HepG2 (cell line): Measurements from ENCODE around the gene SMIM41. TPM values are rescaled to one million over a fixed set of nuclear protein-coding genes. Genes with fewer than 3 reads are reported as not detected.

Experiments
- ATAC-seq: fragments of 200-7000 bp; cut with Tn5 transposase; 3 replicates; pipeline ENCODE4 v1.9.1; 2020; ENCODE audit warnings: mild to moderate bottlenecking, moderate library complexity
- BruUV-seq: library from RNA; stranded (reverse); fragments of 400-500 nt; replicated peaks from 2 replicates; lab custom pipeline; 2021; lab: Mats Ljungman, UMichigan
- CTCF ChIA-PET: fragments of 300-600 bp; formaldehyde crosslinking; extraction: SDS; loops from one replicate; lab custom pipeline; 2021; ENCODE audit warnings: low total read pairs, inconsistent platforms, low intra/inter-chr PET ratio; lab: Yijun Ruan, JAX
- POLR2A ChIA-PET: fragments of 350-600 bp; sonication (Branson Sonifier 250); formaldehyde crosslinking; loops from one replicate; lab custom pipeline; 2020; ENCODE audit warnings: antibody characterized with exemption, inconsistent platforms; lab: Yijun Ruan, JAX
- DNase-seq: peaks from one replicate; pipeline ENCODE4 v3.0.0-alpha.2; 2015; ENCODE audit warnings: low spot score
- FAIRE-seq: peaks from 3 replicates; lab custom pipeline; 2011; peaks lifted over from hg19 to GRCh38; lab: Jason Lieb, UNC
- H2AFZ ChIP-seq: one replicate; pipeline ENCODE4 v1.6.1; 2011; ENCODE audit warnings: low read length, inconsistent platforms
- H3K27ac ChIP-seq: fragments of 300-600 bp; 3 replicates; pipeline ENCODE4 v1.8.0; 2011; ENCODE audit warnings: mixed run types, mild to moderate bottlenecking, mixed read lengths, low read length, inconsistent platforms; ENCODE audit not compliant: insufficient read depth; ENCODE audit errors: extremely low read length
- H3K27me3 ChIP-seq, 2 experiments: fragments of 200-600 bp in 1 of 2; 2 replicates in 1 of 2; 3 replicates in 1 of 2; pipeline versions ENCODE4 v1.6.0 to v1.8.0; 2011; ENCODE audit warnings: low read length in 2 of 2, mild to moderate bottlenecking in 2 of 2, moderate library complexity in 2 of 2, inconsistent platforms in 1 of 2; ENCODE audit not compliant: insufficient read depth in 2 of 2, control insufficient read depth in 1 of 2
- H3K36me3 ChIP-seq, 2 experiments: fragments of 200-600 bp in 1 of 2; replicated peaks in 1 of 2; 2 replicates in 1 of 2; 3 replicates in 1 of 2; pipeline versions ENCODE4 v1.5.1 to v1.8.0; 2011; ENCODE audit warnings: low read length in 2 of 2, inconsistent platforms in 1 of 2; ENCODE audit not compliant: insufficient read depth in 2 of 2, control insufficient read depth in 1 of 2
- H3K4me1 ChIP-seq: 2 replicates; pipeline ENCODE4 v1.5.1; 2012; ENCODE audit warnings: low read length, inconsistent platforms; ENCODE audit not compliant: insufficient read depth
- H3K4me2 ChIP-seq: 2 replicates; pipeline ENCODE4 v1.6.0; 2011; ENCODE audit warnings: low read depth, low read length, inconsistent platforms
- H3K4me3 ChIP-seq, 3 experiments: fragments of 200-600 bp in 1 of 3; sonication (generic), shearing (Covaris generic) in 1 of 3; replicated peaks in 1 of 3; 2 replicates each; pipeline ENCODE4 v1.5.1; 2011 to 2016; ENCODE audit warnings: low read length in 3 of 3, inconsistent platforms in 2 of 3, low read depth in 2 of 3, mild to moderate bottlenecking in 2 of 3, control low read depth in 1 of 3, mixed read lengths in 1 of 3; ENCODE audit not compliant: insufficient read depth in 1 of 3
- H3K79me2 ChIP-seq: one replicate; pipeline ENCODE4 v1.6.1; 2011; ENCODE audit warnings: low read length, inconsistent platforms; ENCODE audit not compliant: insufficient read depth
- H3K9ac ChIP-seq: 2 replicates; pipeline ENCODE4 v1.6.0; 2011; ENCODE audit warnings: mild to moderate bottlenecking, low read depth, low read length, inconsistent platforms; ENCODE audit not compliant: insufficient read depth
- H3K9me3 ChIP-seq: 2 replicates; pipeline ENCODE4 v1.5.1; 2012; ENCODE audit warnings: mild to moderate bottlenecking, low read length
- H4K20me1 ChIP-seq: 2 replicates; pipeline ENCODE4 v1.6.0; 2011; ENCODE audit warnings: inconsistent platforms, mild to moderate bottlenecking, low read length, moderate library complexity; ENCODE audit not compliant: insufficient read depth
- DR1 ChIP-seq: sonication (generic); formaldehyde crosslinking; IDR thresholded peaks from 2 replicates; pipeline ENCODE4 v1.8.0; 2021; ENCODE audit warnings: mild to moderate bottlenecking, missing genetic modification reagents, inconsistent platforms
- WGBS: methylation state at CpG from one replicate; pipeline ENCODE4 v1.1.6; 2017; ENCODE audit warnings: low lambda C conversion rate; 5-methylcytosine and 5-hydroxymethylcytosine counted together
- in situ Hi-C: cut with HindIII; loops from 2 replicates; pipeline ENCODE4 v1.10.0; 2017; ENCODE audit warnings: low pct_unique_long_range_greater_than_20kb; ENCODE audit not compliant: extremely low pct_ligation_motif_present
- intact Hi-C: fragments of 100-400 bp; cut with micrococcal nuclease; formaldehyde crosslinking; loops from one replicate; pipeline ENCODE4 v1.10.0; 2022; ENCODE audit not compliant: unreplicated experiment
- polyA plus RNA-seq, 8 experiments: library from polyadenylated mRNA; depleted of rRNA in 3 of 8; stranded (reverse) in 7 of 8; unstranded in 1 of 8; fragments of >200 nt; fragmentation: Illumina TruSeq in 4 of 8; extraction: Trizol in 4 of 8; gene quantifications; 2 replicates each; pipeline versions ENCODE4 v1.2.1 to v1.2.3, GENCODE V29; 2011 to 2016; ENCODE audit warnings: low read depth in 4 of 8, missing spikeins in 1 of 8, mixed read lengths in 1 of 8; ENCODE audit not compliant: insufficient read depth in 1 of 8
- total RNA-seq, 5 experiments: library from RNA; depleted of rRNA; stranded (reverse); fragments of >200 nt; fragmentation: Illumina TruSeq; extraction: Trizol; gene quantifications; 2 replicates each; pipeline ENCODE4 v1.2.3, GENCODE V29; 2016; ENCODE audit warnings: low read depth in 1 of 5
- TF ChIP-seq, protein P1 (sequence below): sonication (generic); formaldehyde crosslinking; IDR thresholded peaks from 2 replicates; pipeline ENCODE4 v1.5.1; 2020; ENCODE audit warnings: mild to moderate bottlenecking, missing genetic modification reagents, moderate library complexity

Gene SMIM41
- total and polyA plus RNA-seq, 2 of the 13 experiments (the other 11 are each of a cell fraction or from before 2014, with no cell fraction given), result not detected

DNA sequence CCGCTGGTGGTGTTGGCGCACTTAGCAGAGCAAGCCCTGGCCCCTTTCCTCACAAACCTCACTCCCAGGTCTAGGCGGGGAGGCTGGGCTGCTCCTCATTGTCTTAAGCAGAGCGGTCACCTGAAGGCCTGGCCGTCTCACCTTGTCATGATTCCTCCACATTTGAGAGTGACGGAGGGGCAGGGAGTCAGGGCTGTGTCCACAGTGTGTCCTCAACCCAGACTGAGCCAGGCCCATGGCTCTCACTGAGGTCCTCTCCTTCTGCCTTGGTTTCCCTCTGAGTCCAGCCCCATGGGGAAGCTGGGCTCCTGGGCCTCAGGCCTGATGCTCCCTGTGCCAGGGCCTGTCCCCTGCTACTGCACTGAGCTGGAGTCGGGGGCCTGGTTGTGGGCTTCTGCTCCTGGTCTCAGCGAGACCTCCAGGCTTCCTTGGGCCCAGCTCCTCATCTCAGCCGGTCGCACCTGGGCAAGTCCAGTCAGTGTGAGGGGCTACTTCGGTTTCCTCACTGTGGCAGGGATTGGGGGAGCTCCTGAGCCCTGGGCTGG, 67.4 kb downstream of the SMIM41 start:
- H3K4me1 ChIP-seq, result peaks cover 7% of the 10 kb centered on the region; the same call in 1 of the 2 replicates
- no peaks in the 10 kb centered on the region for H3K79me2 ChIP-seq
- FAIRE-seq (no peak), DNase-seq (no peak), ATAC-seq (no peak)
- H3K4me3 ChIP-seq, result no peak overlapping the region
- POLR2A ChIA-PET, result interaction anchor here (1.2 kb wide), 1 partner anchor 846 kb away, joined by 3 read pairs; no protein-coding TSS in a partner anchor
- H2AFZ ChIP-seq, result no peak overlapping the region
- no peak overlapping the region for H3K4me2 ChIP-seq
- in situ Hi-C loops, result loop anchor here (5.0 to 25.0 kb wide), 4 partner anchors 180 to 840 kb away; no protein-coding TSS in a partner anchor
- H3K27ac ChIP-seq, result no peak overlapping the region
- no peaks in the 10 kb centered on the region for H4K20me1 ChIP-seq
- intact Hi-C loops, result no loop called here
- CTCF ChIA-PET, result no interaction called here
- no peaks in the 10 kb centered on the region for H3K9me3 ChIP-seq
- no peaks in the 10 kb centered on the region for H3K36me3 ChIP-seq
- no TSS peak for BruUV-seq
- 57% methylated on average over 4 of the region's 11 CpGs for WGBS
- TF ChIP-seq, protein P1, sequence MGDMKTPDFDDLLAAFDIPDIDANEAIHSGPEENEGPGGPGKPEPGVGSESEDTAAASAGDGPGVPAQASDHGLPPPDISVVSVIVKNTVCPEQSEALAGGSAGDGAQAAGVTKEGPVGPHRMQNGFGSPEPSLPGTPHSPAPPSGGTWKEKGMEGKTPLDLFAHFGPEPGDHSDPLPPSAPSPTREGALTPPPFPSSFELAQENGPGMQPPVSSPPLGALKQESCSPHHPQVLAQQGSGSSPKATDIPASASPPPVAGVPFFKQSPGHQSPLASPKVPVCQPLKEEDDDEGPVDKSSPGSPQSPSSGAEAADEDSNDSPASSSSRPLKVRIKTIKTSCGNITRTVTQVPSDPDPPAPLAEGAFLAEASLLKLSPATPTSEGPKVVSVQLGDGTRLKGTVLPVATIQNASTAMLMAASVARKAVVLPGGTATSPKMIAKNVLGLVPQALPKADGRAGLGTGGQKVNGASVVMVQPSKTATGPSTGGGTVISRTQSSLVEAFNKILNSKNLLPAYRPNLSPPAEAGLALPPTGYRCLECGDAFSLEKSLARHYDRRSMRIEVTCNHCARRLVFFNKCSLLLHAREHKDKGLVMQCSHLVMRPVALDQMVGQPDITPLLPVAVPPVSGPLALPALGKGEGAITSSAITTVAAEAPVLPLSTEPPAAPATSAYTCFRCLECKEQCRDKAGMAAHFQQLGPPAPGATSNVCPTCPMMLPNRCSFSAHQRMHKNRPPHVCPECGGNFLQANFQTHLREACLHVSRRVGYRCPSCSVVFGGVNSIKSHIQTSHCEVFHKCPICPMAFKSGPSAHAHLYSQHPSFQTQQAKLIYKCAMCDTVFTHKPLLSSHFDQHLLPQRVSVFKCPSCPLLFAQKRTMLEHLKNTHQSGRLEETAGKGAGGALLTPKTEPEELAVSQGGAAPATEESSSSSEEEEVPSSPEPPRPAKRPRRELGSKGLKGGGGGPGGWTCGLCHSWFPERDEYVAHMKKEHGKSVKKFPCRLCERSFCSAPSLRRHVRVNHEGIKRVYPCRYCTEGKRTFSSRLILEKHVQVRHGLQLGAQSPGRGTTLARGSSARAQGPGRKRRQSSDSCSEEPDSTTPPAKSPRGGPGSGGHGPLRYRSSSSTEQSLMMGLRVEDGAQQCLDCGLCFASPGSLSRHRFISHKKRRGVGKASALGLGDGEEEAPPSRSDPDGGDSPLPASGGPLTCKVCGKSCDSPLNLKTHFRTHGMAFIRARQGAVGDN (CRISPR knock-in tag), result 0 out of 2 replicates have a peak, but pooled peaks have one; percentile 3
- TF ChIP-seq DR1 (CRISPR knock-in tag), result no peak
- TF ChIP-seq, all 625 proteins: peak for 1
- Histone ChIP-seq H3K27me3 (peaks cover 1 to 14% of the 10 kb centered on the region in 2 experiments; a peak in 2 of 5 replicates), H3K9ac (no peak overlapping the region)
